PFSK-1 (cell line): ENCODE data around the gene GUSB.

Experiments used
- FOXP2 ChIP-seq: optimal IDR thresholded peaks from 2 replicates; pipeline ENCODE3; 2011; ENCODE audit warnings: borderline replicate concordance, control low read depth, inconsistent platforms; ENCODE audit not compliant: insufficient read depth; ENCODE audit errors: extremely low read length, extremely low read depth
- POLR2AphosphoS5 ChIP-seq: IDR thresholded peaks from 2 replicates; pipeline ENCODE4 v1.6.1; 2012; ENCODE audit warnings: low read depth, mild to moderate bottlenecking, control low read depth, low read length, moderate library complexity
- REST ChIP-seq, 2 experiments: IDR thresholded peaks; 2 replicates each; pipeline versions ENCODE4 v1.6.1 to v1.8.0; 2011 to 2012; ENCODE audit warnings: low read depth in 2 of 2, low read length in 2 of 2, control low read depth in 1 of 2, inconsistent platforms in 1 of 2, mild to moderate bottlenecking in 1 of 2, moderate library complexity in 1 of 2; ENCODE audit not compliant: insufficient read depth in 1 of 2
- SIN3A ChIP-seq: IDR thresholded peaks from 2 replicates; pipeline ENCODE4 v1.6.1; 2012; ENCODE audit warnings: mild to moderate bottlenecking, low read length, moderate library complexity, borderline replicate concordance; ENCODE audit not compliant: insufficient read depth
- TAF1 ChIP-seq: IDR thresholded peaks from 2 replicates; pipeline ENCODE4 v1.6.1; 2012; ENCODE audit warnings: low read length, control low read depth, borderline replicate concordance; ENCODE audit not compliant: insufficient read depth

The GUSB gene

DNA sequence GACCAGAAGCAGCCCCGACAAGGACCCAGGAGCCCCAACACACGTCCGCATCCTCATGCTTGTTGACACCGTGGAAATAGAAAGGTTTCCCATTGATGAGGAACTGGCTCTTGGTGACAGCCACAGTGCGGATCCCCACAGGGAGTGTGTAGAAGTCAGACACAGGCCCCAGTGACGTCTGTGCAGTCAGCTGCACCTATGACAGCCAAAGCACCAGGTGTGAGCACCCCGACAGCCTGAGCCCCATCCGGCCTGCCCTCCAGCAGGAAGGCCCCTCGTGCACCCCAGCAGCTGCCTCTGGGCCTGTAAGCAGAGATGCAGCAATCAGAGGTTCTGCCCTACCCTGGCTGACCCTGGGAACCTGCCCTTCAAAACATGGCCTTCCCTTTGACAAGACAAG is 7.1 kb downstream of the GUSB start:
- no peak for TF ChIP-seq TAF1
- TF ChIP-seq SIN3A: no peak
- no peak for TF ChIP-seq REST (IDR thresholded peaks at IDR 0.05; ENCODE audit: insufficient read depth in 1 of 2, low read depth in 2 of 2, low read length in 2 of 2)
- TF ChIP-seq POLR2AphosphoS5: no peak
- TF ChIP-seq FOXP2: no peak

DNA sequence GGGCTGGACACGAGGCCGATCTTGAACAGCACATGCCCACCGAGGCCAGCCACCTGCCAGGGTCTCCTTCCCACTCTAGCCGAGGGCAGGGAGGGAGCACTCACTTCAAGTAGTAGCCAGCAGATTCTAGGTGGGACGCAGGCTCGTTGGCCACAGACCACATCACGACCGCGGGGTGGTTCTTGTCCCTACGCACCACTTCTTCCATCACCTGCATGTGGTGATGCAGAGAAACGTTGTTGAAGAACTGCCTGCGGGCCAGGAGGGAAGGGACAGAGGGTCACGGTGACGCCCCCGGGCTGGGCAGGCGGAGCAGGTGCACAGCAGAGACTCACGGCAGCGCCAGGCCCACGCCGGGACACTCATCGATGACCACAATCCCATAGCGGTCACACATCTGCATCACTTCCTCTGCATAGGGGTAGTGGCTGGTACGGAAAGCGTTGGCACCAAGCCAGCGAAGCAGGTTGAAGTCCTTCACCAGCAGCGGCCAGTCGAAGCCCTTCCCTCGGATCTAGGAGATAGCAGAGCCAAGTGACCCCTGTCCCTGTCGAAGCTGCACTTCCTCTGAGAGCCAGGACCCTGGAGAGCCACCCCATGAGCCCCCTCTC is 7.7 kb downstream of the GUSB start:
- TF ChIP-seq REST (IDR thresholded peaks at IDR 0.05; ENCODE audit: insufficient read depth in 1 of 2, low read depth in 2 of 2, low read length in 2 of 2): no peak

DNA sequence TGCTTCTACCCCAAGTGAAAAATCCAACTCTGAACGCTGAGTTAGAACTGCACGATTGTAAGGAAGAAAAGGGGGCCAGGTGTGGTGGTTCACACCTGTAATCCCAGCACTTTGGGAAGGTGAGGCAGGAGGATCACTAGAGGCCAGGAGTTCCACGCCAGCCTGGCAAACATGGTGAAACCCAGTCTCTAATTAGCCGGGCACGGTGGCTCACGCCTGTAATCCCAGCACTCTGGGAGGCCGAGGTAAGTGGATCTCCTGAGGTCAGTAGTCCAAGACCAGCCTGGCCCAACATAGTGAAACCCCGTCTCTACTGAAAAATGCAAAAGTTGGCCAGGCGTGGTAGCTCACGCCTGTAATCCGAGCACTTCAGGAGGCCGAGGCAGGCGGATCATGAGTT is 9.0 kb downstream of the GUSB start:
- no peak for TF ChIP-seq FOXP2
- TF ChIP-seq POLR2AphosphoS5: no peak
- no peak for TF ChIP-seq REST (IDR thresholded peaks at IDR 0.05; ENCODE audit: insufficient read depth in 1 of 2, low read depth in 2 of 2, low read length in 2 of 2)
- no peak for TF ChIP-seq TAF1
- no peak for TF ChIP-seq SIN3A

DNA sequence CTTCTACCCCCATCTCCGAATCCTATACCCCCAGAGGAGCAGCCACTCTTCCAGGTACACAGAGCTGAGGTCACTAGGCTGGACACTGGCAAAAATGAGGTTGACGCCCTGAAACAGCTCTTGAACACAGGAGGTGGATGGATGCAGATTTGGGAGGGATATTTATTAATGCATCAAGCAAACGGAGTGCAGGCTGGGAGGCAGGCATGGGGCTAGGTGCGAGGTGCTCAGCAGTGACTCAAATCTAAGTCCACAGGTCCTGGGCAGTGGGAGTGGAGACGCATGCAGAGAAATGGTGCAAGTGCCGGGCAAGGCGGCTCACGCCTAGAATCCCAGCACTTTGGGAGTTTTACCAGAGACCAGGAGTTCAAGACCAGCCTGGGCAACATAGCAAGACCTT is 11.0 kb downstream of the GUSB start:
- TF ChIP-seq TAF1: no peak
- TF ChIP-seq FOXP2: no peak
- TF ChIP-seq REST (IDR thresholded peaks at IDR 0.05; ENCODE audit: insufficient read depth in 1 of 2, low read depth in 2 of 2, low read length in 2 of 2): no peak
- TF ChIP-seq POLR2AphosphoS5: no peak
- no peak for TF ChIP-seq SIN3A
